Keratinocyte (primary cell): Measurements from ENCODE around the gene CNOT4.

ENCODE experiments used
- CTCF ChIP-seq, 3 experiments: IDR thresholded peaks in 1 of 3; conservative IDR thresholded peaks in 1 of 3; optimal IDR thresholded peaks in 1 of 3; 2 replicates in 2 of 3; 3 replicates in 1 of 3; pipeline versions ENCODE3 to v1.5.1; 2011; ENCODE audit warnings: low read length in 3 of 3, mild to moderate bottlenecking in 3 of 3, moderate library complexity in 2 of 3, control low read depth in 1 of 3, inconsistent platforms in 1 of 3; ENCODE audit not compliant: insufficient read depth in 2 of 3; ENCODE audit errors: extremely low read depth in 1 of 3
- EZH2 ChIP-seq: IDR thresholded peaks from one replicate; pipeline ENCODE4 v1.6.1; 2012; ENCODE audit warnings: inconsistent platforms, mild to moderate bottlenecking, low read length, moderate library complexity

GRCh38 chr7:135380351-135380750 is 129.6 kb downstream of the CNOT4 start:
- no peak for TF ChIP-seq EZH2
- TF ChIP-seq CTCF (optimal IDR thresholded peaks at IDR 0.05 in 1 of 3, IDR thresholded peaks at IDR 0.05 in 1 of 3, conservative IDR thresholded peaks at IDR 0.05 in 1 of 3; ENCODE audit: extremely low read depth in 1 of 3, insufficient read depth in 2 of 3, low read length in 3 of 3): no peak
